ENCODE measurements around the gene AMBRA1.
"Not testable (repeated sequence)": the region's sequence is repeated elsewhere in the genome, so short reads cannot be mapped to it uniquely, and the experiment has no call there.

Gene AMBRA1

GRCh38 chr11:46372086-46372485, 221.7 kb downstream of the AMBRA1 start:
- no peak overlapping the region for H3K4me3 ChIP-seq (replicated peaks; ENCODE audit: low read depth, low read length)
- no peak for TF ChIP-seq CTCF (IDR thresholded peaks at IDR 0.05; ENCODE audit: low read length, missing control alignments)
- DNase-seq (ENCODE audit: low read depth) = no peak

DNA sequence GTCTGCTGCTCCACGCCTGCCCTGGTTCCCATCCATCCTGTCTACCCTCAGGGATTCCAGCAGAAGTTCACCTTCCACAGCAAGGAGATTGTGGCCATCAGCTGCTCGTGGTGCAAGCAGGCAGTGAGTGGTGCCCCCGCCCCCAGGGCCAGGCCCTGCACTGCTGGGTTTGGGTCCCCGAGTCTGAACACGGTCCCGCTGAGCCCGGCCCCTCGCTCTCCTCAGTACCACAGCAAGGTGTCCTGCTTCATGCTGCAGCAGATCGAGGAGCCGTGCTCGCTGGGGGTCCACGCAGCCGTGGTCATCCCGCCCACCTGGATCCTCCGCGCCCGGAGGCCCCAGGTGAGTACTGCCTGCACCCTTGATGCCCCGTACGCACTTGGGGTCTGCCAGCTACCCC, 222.6 kb downstream of the AMBRA1 start:
- not testable (repeated sequence) for H3K4me3 ChIP-seq (replicated peaks; ENCODE audit: low read depth, low read length)

DNA sequence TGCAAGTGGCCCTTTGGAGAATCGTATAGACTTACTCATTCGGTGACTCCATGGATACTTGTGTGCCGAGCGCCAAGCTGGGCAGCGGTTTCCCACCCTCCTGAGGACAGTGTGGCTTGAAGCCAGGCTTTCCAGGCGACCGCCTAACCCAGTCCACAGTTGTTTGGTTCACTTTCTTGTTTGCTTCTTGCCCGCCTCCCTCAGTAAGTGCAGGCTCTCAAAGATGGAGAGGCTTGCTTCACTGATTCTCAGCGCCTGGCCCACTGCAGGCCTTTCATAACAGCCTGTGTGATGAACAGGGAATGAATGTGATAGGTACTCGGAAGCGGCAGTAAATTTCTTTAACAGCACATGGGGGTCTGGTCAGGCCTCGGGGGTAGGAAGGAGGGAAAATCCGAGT, 223.6 kb downstream of the AMBRA1 start:
- no peak for TF ChIP-seq CTCF (IDR thresholded peaks at IDR 0.05; ENCODE audit: low read length, missing control alignments)

More for the DNA sequence above, 222.6 kb downstream of the AMBRA1 start:
- DNase-seq (ENCODE audit: low read depth) = not testable (repeated sequence)

GRCh38 chr11:46369458-46370152, 224.2 kb downstream of the AMBRA1 start:
- no peak overlapping the region for H3K4me3 ChIP-seq (replicated peaks; ENCODE audit: low read depth, low read length)
- peak; percentile 80 for DNase-seq (ENCODE audit: low read depth)
- peak; percentile 95 for TF ChIP-seq CTCF (IDR thresholded peaks at IDR 0.05; ENCODE audit: low read length, missing control alignments)

More for the DNA sequence above, 223.6 kb downstream of the AMBRA1 start:
- DNase-seq (ENCODE audit: low read depth) = no peak
- H3K4me3 ChIP-seq (replicated peaks; ENCODE audit: low read depth, low read length) = no peak overlapping the region

GRCh38 chr11:46367916-46368267, 225.9 kb downstream of the AMBRA1 start:
- DNase-seq (ENCODE audit: low read depth) = no peak
- no peak overlapping the region for H3K4me3 ChIP-seq (replicated peaks; ENCODE audit: low read depth, low read length)
- no peak for TF ChIP-seq CTCF (IDR thresholded peaks at IDR 0.05; ENCODE audit: low read length, missing control alignments)

- TF ChIP-seq CTCF (IDR thresholded peaks at IDR 0.05; ENCODE audit: low read length, missing control alignments) = peak; percentile 72
- DNase-seq (ENCODE audit: low read depth) = peak; percentile 57
- H3K4me3 ChIP-seq (replicated peaks; ENCODE audit: low read depth, low read length) = no peak overlapping the region
Observed at GRCh38 chr11:46367244-46367915, 226.4 kb downstream of the AMBRA1 start.

- no peak overlapping the region for H3K4me3 ChIP-seq (replicated peaks; ENCODE audit: low read depth, low read length)
- DNase-seq (ENCODE audit: low read depth) = no peak
- no peak for TF ChIP-seq CTCF (IDR thresholded peaks at IDR 0.05; ENCODE audit: low read length, missing control alignments)
Observed at GRCh38 chr11:46366661-46367161, 227.1 kb downstream of the AMBRA1 start.

Data from fibroblast of pulmonary artery (primary cell).